Activated naive CD4-positive, alpha-beta T cell treated with anti-CD3 and anti-CD28 coated beads, Interleukin-2, amount 50 U/mL, for 24 hours (primary cell): ENCODE measurements around the gene SELPLG.
"Not testable (repeated sequence)": the region's sequence is repeated elsewhere in the genome, so short reads cannot be mapped to it uniquely, and the experiment has no call there.

Experiments
- H3K27ac Mint-ChIP-seq: one replicate; pipeline ENCODE4 v1.8.0; 2021; ENCODE audit warnings: mild to moderate bottlenecking, mixed read lengths
- H3K27me3 Mint-ChIP-seq: one replicate; pipeline ENCODE4 v1.8.0; 2021; ENCODE audit warnings: mixed read lengths
- H3K36me3 Mint-ChIP-seq: one replicate; pipeline ENCODE4 v1.8.0; 2021; ENCODE audit warnings: mixed read lengths
- H3K4me1 Mint-ChIP-seq: one replicate; pipeline ENCODE4 v1.8.0; 2021; ENCODE audit warnings: mixed read lengths
- H3K4me3 Mint-ChIP-seq: one replicate; pipeline ENCODE4 v1.8.0; 2021; ENCODE audit warnings: mild to moderate bottlenecking, mixed read lengths
- H3K9me3 Mint-ChIP-seq: one replicate; pipeline ENCODE4 v1.8.0; 2021; ENCODE audit warnings: mixed read lengths

Gene SELPLG

GRCh38 chr12:108584456-108585065 is 49.1 kb downstream of the SELPLG start:
- Mint-ChIP-seq H3K27ac (no peak overlapping the region), H3K27me3 (no peaks in the 10 kb centered on the region), H3K4me3 (no peak overlapping the region)

DNA sequence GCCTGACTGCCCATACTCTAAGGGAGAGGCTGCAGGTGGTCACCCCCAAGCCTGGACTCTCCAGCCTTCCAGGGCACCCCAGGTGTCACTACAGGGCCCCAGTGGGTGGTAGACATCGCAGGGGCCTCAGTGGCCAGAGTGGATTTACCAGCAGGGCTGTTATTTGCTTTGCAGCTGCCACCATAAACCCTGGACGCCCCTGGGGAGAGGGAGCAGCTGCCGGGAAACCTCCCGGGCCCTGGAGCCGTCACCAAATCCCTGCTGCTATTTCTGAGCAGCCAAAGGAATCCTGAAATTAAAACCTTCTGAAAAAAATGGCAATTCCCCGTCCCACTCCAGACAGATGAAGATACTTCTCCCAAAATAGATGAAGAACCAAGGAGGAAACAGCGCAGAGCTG is 49.7 kb downstream of the SELPLG start:
- Mint-ChIP-seq H3K4me1 (no peaks in the 10 kb centered on the region), H3K4me3 (no peak overlapping the region), H3K27ac (no peak overlapping the region), H3K27me3 (no peaks in the 10 kb centered on the region), H3K9me3 (no peaks in the 10 kb centered on the region), H3K36me3 (no peaks in the 10 kb centered on the region)

More at GRCh38 chr12:108584456-108585065, 49.1 kb downstream of the SELPLG start:
- Mint-ChIP-seq H3K36me3 (no peaks in the 10 kb centered on the region), H3K9me3 (no peaks in the 10 kb centered on the region), H3K4me1 (no peaks in the 10 kb centered on the region)

- Mint-ChIP-seq H3K36me3 (no peaks in the 10 kb centered on the region), H3K4me3 (no peak overlapping the region), H3K4me1 (no peaks in the 10 kb centered on the region), H3K9me3 (no peaks in the 10 kb centered on the region), H3K27me3 (no peaks in the 10 kb centered on the region), H3K27ac (no peak overlapping the region)
Observed at GRCh38 chr12:108582978-108583770, 50.5 kb downstream of the SELPLG start.

DNA sequence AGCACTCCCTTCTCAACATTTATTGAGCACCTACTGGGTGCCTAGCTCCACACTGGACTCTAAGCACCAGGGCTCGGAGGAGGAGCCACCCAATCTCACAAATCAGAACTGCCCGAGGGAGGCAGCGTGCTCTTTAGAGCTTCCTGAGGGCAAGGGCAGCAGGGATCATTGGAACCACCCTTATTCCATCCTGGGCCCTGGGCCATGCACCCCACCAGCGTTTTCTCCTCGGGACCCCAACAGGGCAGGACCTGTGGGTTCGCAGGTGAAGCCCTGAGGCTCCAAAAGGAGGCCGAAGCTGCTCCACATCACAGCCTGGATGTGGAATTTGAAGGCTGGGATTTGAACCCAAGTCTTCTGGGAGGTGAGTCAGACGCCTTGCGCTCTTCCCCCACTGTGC is 51.2 kb downstream of the SELPLG start:
- Mint-ChIP-seq H3K9me3 (no peaks in the 10 kb centered on the region), H3K27me3 (no peaks in the 10 kb centered on the region), H3K4me3 (no peak overlapping the region), H3K27ac (no peak overlapping the region), H3K36me3 (no peaks in the 10 kb centered on the region), H3K4me1 (no peaks in the 10 kb centered on the region)

DNA sequence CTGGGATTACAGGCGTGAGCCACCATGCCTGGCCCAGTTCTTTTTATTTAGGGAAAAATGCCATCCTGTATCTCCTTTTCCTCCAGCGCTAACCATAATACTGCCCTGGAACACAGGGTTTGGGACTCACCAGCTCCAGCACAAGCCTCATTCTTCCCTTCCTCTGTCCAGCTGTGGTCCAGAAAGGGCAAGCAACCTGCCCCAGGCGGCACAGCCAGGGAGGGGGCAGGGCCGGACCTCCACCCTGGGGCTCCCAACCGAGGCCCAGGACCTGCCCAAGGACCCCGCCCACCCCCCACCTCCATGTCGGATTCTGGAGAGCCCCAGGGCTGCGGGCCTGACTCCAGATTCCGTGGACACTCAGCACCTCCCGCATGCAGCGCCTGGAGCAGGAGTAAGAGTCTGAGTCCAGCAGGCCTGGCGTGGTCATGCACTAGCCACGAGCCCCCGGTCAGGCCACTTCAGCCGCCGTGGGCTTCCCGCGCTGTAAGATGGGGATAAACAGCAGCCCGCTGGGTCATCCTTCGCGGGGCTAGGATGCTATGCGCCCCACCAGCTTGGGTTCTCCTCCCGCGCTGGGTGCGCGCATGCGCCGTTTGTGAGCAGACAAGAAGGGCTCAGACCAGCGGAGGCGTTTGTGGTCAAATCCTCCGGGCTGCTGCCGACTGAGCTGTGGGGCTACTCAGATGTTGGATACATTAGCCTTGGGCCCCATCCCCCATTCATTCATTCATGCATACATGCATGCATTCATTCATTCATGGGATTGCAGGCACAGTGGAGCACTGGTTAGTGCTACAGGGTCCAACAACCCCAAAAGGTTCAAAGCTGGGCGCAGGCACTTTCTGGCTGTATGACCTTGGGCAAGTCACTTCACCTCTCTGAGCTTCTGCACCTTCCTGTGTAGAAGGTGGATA is 52.1 kb downstream of the SELPLG start:
- Mint-ChIP-seq H3K9me3 (no peaks in the 10 kb centered on the region), H3K4me3 (no peak overlapping the region), H3K36me3 (no peaks in the 10 kb centered on the region), H3K27ac (no peak overlapping the region), H3K27me3 (no peaks in the 10 kb centered on the region), H3K4me1 (peaks cover 5% of the 10 kb centered on the region)

DNA sequence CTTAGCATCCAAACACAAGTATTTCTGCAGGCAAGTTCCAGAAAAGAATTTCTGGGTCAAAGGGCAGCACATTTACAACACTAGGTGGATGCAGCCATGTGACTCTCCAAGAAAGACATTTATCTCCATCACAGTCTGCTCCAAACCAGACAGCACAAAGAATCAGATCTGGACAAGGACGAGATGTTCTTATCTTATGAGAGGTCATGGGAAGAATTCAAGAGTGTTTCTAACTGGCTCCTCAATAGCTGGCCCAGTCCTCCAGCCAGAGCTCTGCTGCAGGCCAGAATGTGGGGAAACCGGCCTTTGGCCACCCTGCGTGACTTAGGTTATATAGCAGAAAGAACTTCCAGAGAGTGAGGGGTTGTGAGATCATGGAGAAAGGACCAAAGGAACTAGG is 53.2 kb downstream of the SELPLG start:
- Mint-ChIP-seq H3K36me3 (no peaks in the 10 kb centered on the region), H3K4me3 (no peak overlapping the region), H3K27ac (no peak overlapping the region), H3K9me3 (no peaks in the 10 kb centered on the region), H3K27me3 (no peaks in the 10 kb centered on the region), H3K4me1 (peaks cover 13% of the 10 kb centered on the region)

DNA sequence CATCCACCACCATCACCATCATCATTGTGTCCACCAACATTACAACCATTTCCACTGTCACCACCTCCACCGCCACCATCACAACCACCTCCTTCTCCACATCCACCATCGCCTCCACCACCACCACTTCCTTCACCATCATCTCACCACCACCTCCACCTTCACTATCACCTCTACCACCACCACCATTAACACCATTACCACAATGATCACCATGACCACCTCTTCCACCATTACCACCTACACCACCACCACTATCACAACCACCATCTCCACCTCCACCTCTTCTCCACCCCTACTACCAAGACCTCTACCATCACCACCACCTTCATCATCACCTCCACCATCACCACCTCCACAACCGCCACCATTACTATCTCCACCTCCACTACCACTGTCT is 54.9 kb downstream of the SELPLG start:
- H3K9me3 Mint-ChIP-seq, result no peaks in the 10 kb centered on the region
- H3K27me3 Mint-ChIP-seq, result no peaks in the 10 kb centered on the region
- peak overlapping the region; percentile 27 for H3K27ac Mint-ChIP-seq
- H3K36me3 Mint-ChIP-seq, result no peaks in the 10 kb centered on the region
- H3K4me3 Mint-ChIP-seq, result no peak overlapping the region
- peaks cover 30% of the 10 kb centered on the region for H3K4me1 Mint-ChIP-seq

- no peaks in the 10 kb centered on the region for H3K27me3 Mint-ChIP-seq
- no peaks in the 10 kb centered on the region for H3K36me3 Mint-ChIP-seq
- H3K9me3 Mint-ChIP-seq, result no peaks in the 10 kb centered on the region
- H3K27ac Mint-ChIP-seq, result no peak overlapping the region
- no peak overlapping the region for H3K4me3 Mint-ChIP-seq
- peaks cover 34% of the 10 kb centered on the region for H3K4me1 Mint-ChIP-seq
Observed at GRCh38 chr12:108578264-108578663, 55.4 kb downstream of the SELPLG start.

DNA sequence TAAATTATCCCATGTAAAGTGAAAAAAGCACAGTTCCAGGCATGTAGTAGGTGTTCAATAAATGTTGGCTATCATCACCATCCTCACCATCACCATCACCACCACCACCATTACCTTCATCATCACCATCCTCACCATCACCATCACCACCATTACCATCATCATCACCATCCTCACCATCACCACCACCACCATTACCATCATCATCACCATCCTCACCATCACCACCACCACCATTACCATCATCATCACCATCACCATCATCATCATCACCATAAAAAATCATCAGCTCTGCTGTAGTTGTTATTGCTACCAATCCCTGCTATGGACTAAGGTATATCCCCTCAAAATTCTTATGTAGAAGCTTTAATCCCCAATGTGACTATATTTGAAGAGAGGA is 56.2 kb downstream of the SELPLG start:
- Mint-ChIP-seq H3K27me3 (no peaks in the 10 kb centered on the region), H3K4me3 (no peak overlapping the region), H3K9me3 (no peaks in the 10 kb centered on the region), H3K4me1 (peaks cover 42% of the 10 kb centered on the region), H3K36me3 (no peaks in the 10 kb centered on the region), H3K27ac (no peak overlapping the region)

DNA sequence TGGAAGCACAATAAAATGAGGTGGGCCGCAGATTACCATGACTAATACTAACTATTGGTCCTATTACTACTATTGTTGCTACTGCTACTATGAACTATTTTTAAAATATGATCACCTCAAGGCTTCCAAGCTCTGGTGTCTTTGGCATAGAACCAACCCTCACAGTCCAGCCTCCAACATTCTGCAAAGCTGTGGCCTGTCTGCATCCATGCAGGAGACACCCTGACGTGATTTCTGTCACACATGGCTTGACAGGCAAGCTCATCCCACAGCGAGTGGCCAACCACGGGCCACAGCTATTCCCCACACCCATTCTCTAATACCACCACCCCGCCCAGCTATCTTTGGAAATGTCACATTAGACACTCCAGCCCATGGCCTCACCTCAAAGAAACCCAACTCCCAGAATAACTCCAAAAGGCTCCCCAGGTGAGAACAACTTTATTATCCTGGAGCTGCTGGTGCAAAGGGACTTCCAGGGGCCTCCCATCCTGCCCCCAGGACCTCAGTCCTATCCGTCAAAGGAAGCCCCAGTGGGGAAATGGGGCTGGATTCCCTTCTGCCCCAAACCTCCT is 56.9 kb downstream of the SELPLG start:
- Mint-ChIP-seq H3K27ac (peak overlapping the region; percentile 51), H3K36me3 (no peaks in the 10 kb centered on the region), H3K4me3 (no peak overlapping the region), H3K27me3 (no peaks in the 10 kb centered on the region), H3K4me1 (peaks cover 50% of the 10 kb centered on the region), H3K9me3 (no peaks in the 10 kb centered on the region)

GRCh38 chr12:108575199-108575912 is 58.3 kb downstream of the SELPLG start:
- H3K9me3 Mint-ChIP-seq, result no peaks in the 10 kb centered on the region
- H3K36me3 Mint-ChIP-seq, result peaks cover 4% of the 10 kb centered on the region
- no peaks in the 10 kb centered on the region for H3K27me3 Mint-ChIP-seq
- peaks cover 63% of the 10 kb centered on the region for H3K4me1 Mint-ChIP-seq
- peak overlapping the region; percentile 15 for H3K4me3 Mint-ChIP-seq
- H3K27ac Mint-ChIP-seq, result peak overlapping the region; percentile 89

DNA sequence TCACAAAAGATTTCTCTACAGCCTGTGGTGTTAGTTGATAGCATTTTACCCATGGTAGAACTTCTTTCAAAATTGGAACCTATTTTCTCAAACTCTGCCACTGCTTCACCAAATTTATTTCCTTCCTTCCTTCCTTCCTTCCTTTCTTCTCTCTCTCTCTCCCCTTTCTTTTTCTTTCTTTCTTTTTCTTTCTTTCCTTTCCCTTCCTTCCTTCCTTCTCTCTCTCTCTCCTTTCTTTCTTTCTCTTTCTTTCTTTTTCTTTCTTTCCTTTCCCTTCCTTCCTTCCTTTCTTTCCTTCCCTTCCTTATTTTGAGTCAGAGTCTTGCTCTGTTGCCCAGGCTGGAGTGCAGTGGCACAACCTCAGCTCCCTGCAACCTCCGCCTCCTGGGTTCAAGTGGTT is 59.4 kb downstream of the SELPLG start:
- H3K4me1 Mint-ChIP-seq, result peaks cover 73% of the 10 kb centered on the region
- not testable (repeated sequence) for H3K27me3 Mint-ChIP-seq, H3K4me3 Mint-ChIP-seq, H3K36me3 Mint-ChIP-seq, H3K9me3 Mint-ChIP-seq
- peak overlapping the region; percentile 85 for H3K27ac Mint-ChIP-seq

DNA sequence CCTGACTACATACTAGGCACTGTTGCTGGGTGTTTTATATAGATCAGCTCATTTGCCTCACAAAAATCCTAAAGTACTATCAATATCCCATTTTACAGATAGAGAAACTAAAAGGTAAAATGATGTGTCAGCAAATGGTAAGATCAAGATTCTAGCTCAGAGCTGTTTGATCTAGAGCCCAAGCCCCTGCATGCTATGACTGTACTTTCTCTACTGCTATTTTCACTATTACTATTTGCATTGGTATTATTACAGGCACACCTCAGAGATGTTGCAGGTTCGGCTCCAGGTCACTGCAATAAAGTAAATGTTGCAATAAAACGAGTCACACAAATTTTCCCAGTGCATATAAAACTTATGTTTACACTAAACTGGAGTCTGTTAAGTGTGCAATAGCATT is 60.4 kb downstream of the SELPLG start:
- peaks cover 12% of the 10 kb centered on the region for H3K36me3 Mint-ChIP-seq
- H3K4me3 Mint-ChIP-seq, result no peak overlapping the region
- peaks cover 83% of the 10 kb centered on the region for H3K4me1 Mint-ChIP-seq
- H3K27me3 Mint-ChIP-seq, result no peaks in the 10 kb centered on the region
- H3K27ac Mint-ChIP-seq, result peak overlapping the region; percentile 4
- no peaks in the 10 kb centered on the region for H3K9me3 Mint-ChIP-seq

DNA sequence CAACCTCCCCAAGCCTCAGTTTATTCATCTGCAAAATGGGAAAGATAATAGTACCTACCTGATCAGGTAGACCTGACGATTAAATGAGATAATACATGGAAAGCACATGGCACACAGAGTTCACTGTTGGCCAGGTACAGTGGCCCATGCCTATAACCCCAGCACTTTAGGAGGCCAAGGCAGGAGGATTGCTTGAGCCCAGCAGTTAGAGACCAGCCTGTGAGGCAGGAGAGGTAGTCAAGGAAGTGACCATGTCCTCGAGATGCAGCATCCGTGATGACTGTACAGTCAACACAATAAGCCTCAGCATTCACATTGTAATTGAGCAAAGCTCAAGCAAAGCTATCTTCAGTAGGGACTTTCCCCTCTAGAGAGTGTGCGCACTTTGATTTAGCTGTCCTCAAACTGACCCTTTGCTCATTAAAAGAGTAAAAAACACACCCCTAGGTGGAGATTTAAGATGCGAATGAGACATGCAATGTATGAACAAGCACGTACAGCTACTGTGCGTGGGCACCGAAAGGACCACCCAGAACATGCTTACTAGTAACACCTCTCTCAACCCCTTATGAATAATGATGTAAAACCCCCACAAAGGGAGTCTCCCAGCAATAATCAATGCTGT is 61.4 kb downstream of the SELPLG start:
- H3K9me3 Mint-ChIP-seq, result no peaks in the 10 kb centered on the region
- peak overlapping the region; percentile 65 for H3K27ac Mint-ChIP-seq
- no peaks in the 10 kb centered on the region for H3K27me3 Mint-ChIP-seq
- peaks cover 93% of the 10 kb centered on the region for H3K4me1 Mint-ChIP-seq
- H3K4me3 Mint-ChIP-seq, result no peak overlapping the region
- peaks cover 17% of the 10 kb centered on the region for H3K36me3 Mint-ChIP-seq
